IPS-18c (cell line): ENCODE results near the gene PRB4.
"Not testable (repeated sequence)": the region's sequence is repeated elsewhere in the genome, so short reads cannot be mapped to it uniquely, and the experiment has no call there.

ENCODE experiments used
- H3K4me3 ChIP-seq: 2 replicates; pipeline ENCODE4 v1.7.0; 2013; ENCODE audit warnings: low read depth, mild to moderate bottlenecking, low read length, moderate library complexity; ENCODE audit not compliant: insufficient read depth
- H3K9me3 ChIP-seq: one replicate; pipeline ENCODE4 v1.6.1; 2013; ENCODE audit warnings: mild to moderate bottlenecking, low read length, moderate library complexity; ENCODE audit not compliant: control insufficient read depth, insufficient read depth

The PRB4 gene

GRCh38 chr12:11310336-11310735, at the start of gene PRB4:
Gene PRB4 (minus strand): TSS chr12:11310436. CDS start chr12:11310398, 38 bp downstream.
- Histone ChIP-seq H3K9me3 (no peaks in the 10 kb centered on the region), H3K4me3 (no peak within 1 kb of the TSS)

- not testable (repeated sequence) for H3K9me3 ChIP-seq, H3K4me3 ChIP-seq
These were observed 41.5 kb upstream of the PRB4 start for GRCh38 chr12:11351736-11352135.

DNA sequence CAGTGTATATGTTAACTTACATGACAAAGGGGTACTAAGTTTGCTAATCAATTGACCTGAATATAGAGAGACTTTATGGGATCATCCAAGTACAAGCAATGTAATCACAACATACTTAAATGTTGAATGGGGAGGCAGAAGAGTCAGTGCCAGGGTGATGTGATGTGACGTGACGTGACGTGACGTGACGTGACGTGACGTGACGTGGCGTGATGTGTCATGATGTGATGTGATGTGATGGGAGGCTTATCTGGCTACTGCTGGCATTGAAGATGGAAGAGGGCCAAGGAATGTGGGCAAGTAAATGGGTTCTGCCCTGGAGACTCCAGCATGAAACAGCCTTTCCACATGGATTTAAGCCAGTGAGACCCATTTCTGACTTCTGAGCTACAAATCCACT, 38.2 kb upstream of the PRB4 start:
- Histone ChIP-seq H3K9me3 (no peaks in the 10 kb centered on the region), H3K4me3 (no peak overlapping the region)

- no peak overlapping the region for H3K4me3 ChIP-seq
These were observed 37.6 kb upstream of the PRB4 start for GRCh38 chr12:11347810-11348209.

GRCh38 chr12:11344500-11344899, 34.3 kb upstream of the PRB4 start:
- no peak overlapping the region for H3K4me3 ChIP-seq
- H3K9me3 ChIP-seq: no peaks in the 10 kb centered on the region

More at GRCh38 chr12:11347810-11348209, 37.6 kb upstream of the PRB4 start:
- H3K9me3 ChIP-seq: no peaks in the 10 kb centered on the region

- no peak overlapping the region for H3K4me3 ChIP-seq
These were observed 14.2 kb upstream of the PRB4 start for GRCh38 chr12:11324426-11324825.

DNA sequence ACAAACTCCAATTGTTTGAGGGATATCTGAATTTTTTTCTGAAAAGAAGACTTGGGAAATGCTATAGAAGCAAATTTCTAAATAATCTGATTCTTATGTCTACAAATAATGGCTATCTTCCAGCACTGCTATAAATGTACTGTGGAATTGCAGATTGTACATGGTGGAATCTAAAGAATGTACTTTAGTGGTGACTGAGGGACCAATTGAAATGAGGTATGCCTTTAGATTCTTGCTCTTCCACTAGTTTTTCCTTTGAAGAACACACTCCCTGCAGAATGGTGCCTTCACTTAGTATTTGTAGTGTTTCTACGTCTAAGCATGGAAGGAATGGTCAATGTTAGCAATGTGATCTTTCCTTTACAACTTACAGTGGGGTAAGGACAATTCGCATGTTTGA, 11.7 kb upstream of the PRB4 start:
- Histone ChIP-seq H3K4me3 (no peak overlapping the region), H3K9me3 (no peaks in the 10 kb centered on the region)

More at GRCh38 chr12:11324426-11324825, 14.2 kb upstream of the PRB4 start:
- no peaks in the 10 kb centered on the region for H3K9me3 ChIP-seq

GRCh38 chr12:11307143-11307542, 3.1 kb downstream of the PRB4 start:
- Histone ChIP-seq H3K4me3 (no peak overlapping the region), H3K9me3 (no peaks in the 10 kb centered on the region)

DNA sequence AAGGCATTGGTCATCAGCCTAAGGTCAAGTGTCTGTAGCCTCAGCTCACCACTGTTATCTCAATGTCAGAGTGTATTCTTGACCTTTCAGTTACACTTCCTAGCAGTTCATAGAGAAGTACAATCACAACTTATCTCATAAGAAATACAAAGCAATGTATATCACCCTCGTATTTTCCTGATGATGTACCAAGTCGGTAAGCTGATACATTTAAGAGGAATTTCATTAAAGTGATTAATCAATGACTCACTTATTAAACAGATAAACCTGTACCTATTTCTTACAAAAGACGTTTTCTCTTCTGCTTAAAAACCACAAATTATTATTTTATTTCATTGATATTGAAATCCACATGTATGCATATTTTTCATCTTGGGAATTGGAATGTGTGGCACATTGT, 36.8 kb downstream of the PRB4 start:
- no peak overlapping the region for H3K4me3 ChIP-seq
- H3K9me3 ChIP-seq: no peaks in the 10 kb centered on the region

DNA sequence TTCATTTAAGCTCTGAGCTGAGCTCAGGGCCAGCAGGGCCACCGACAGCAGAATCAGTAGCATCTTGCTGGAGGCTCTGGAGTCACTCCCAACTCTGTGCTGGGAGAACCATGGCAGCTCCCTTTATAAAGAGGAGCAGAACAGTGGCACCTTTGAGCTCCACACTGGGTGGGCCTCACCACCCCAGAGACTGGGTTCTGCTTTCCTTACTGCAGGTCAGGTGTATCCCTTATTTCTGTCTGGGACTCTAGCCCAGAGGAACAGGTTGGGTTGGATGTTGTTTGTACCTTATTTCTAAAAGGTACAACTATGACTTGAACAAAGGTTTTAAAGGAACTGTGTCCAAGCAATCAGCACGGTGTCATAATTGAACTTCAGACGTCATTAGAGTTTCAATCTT, 40.6 kb downstream of the PRB4 start, which contains the start of gene PRB3:
TSS of gene PRB3 (minus strand) at position 101 of the 400 bp plus-strand sequence. CDS start at position 63, 38 bp downstream.
- H3K4me3 ChIP-seq: no peak within 1 kb of the TSS
- H3K9me3 ChIP-seq: no peaks in the 10 kb centered on the region

DNA sequence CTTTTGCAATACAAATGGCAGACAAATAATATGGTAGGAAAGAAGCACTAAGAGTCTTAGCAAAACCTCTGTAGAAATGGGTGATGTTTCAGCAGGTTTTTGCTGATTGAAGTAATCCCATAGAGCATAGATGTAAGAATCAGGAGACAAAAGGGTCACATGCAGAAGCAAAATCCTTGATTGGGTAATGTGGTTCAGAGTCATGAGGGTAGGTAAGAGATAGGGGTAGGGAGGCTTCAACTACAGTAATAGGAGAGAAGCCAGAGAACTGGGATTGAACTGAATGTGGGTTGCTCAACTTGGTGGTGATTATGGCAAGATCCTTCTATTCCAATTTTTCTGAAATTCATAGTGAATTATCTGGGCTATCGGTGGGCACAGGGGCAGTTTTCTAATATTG, 45.7 kb downstream of the PRB4 start:
- no peak overlapping the region for H3K4me3 ChIP-seq
- H3K9me3 ChIP-seq: no peaks in the 10 kb centered on the region
